HCEC 1CT (cell line): Measurements from ENCODE around the gene DUSP1.

Experiments
- DNase-seq: peaks from one replicate; pipeline ENCODE4 v3.0.0-alpha.2; 2017

DUSP1 gene

DNA sequence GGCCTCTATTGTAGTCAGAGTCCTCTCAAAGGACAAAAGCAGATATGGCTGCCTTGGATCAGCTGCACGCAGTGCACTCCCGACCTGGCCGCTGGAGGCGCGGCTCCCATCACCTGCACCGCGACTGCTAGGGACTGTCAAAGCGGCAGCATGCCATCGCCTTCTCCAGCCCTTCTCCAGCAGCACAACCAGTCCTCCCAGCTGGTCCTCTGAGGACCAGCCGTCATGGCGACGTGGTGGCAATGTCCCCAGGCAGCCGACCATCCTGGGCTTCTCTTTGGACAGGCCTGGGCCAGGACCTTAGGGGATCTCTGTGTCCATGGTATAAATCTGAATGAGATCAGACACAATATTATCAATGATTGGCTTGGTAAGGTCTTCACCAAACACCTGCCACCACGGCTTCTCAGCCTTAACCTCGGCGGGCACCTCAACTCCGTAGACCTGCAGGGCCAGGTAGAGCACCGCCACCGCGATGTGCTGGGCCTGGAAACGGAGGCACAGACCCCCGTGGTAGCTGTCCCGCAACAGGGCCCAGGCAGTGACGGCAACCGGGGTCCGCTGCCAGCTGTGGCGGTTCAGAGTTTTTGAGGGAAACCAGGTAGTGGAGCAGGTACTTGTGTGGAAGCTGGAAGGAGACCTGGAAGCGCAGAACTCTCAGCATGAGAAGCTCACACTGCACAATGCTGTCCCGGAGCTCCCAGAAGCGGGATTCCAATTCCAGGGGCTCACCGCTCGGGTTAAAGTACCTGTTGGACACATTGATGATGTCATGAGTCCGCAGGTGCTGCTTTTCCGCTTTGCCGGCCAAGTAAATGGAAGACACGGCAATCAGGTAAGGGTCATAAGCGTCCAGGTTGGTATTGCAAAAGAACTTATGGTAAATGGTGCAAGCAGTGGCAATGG, 8.5 kb downstream of the DUSP1 start:
- no peak for DNase-seq

DNA sequence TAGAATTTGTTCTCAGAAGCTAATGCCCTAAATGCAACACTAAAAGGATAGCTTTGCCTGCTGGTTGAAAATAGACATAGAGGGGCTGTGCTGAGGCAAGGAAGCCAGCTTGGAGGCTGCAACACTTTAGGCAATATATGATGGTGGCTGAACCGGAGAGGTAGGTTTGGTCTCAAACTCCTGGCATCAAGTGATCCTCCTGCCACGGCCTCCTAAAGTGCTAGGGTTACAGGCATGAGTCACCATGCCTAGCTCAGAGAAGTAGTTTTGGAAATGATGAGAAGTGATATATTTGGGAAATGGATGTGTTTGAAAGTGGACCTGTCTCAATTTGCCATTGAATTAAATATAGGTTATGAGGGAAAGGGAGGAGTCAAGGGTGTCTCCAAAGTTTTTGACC, 10.0 kb downstream of the DUSP1 start:
- DNase-seq: no peak

DNA sequence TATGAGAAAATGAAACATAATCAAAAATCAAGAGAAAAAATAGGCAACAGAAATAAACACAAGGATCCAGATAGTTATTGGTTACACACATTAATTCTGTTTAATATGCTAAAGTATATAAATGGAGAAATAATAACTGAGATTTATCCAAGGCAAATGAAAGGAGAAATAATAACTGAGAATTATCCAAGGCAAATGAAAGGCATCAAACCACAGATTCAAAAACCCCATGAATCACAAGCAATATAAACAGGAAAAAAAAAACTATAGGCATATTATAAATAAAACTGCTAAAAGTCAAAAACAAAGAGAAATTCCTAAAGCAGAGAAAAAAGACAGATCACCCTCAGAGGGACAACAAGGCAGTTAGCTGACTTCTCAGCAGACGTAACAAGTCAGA, 10.9 kb downstream of the DUSP1 start:
- no peak for DNase-seq

DNA sequence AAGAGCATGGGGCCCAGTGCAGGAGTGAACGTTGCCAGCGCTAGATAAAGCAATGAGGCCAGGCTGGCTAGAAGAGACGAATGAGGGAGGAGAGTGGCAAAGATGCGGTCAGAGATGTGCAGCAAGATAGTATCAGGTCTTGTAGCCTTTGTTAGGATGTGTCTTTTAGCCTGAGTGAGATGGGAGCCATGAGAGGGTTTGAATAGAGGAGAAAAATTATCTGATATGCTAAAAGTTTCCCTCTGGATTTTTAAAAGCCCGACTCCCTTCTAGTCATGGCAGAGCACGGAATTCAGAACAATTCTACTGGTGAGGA, 12.2 kb downstream of the DUSP1 start:
- no peak for DNase-seq

DNA sequence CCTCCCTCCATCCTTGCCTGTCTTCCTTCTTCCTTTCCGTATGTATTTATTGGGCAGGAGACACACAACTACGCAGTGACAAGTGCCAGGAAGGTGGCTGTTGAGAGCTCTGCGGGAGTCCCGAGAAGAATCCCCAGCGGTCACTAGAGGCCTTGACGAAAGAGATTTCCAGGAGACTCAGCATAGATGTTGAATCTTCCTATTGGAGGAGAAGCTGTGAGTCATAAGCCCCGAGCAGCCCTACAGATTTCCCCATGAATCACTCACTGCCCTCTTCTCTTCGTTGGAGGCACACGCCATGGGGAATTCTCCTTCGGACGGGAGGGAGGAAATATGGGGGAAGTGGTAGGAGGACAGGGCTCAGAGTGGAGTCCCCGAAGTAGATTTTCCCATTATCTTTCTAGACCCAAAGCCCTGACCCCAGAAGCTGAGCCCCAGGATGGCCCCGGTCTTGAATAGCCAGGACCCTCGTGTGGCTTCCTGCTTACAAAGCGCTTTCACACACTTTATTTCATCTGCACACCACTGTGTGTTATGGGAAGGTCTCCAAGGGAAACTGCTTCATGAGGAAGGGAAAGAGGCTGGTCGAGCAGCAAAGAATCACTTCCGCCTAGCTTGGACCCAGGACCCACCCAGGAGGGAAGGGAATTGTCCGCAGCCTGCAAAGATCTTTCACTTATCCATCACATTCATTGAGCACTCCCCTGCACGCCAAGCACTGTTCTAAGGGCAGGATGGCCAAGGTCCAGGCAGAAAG, 12.7 kb downstream of the DUSP1 start:
- DNase-seq: peak; percentile 95

DNA sequence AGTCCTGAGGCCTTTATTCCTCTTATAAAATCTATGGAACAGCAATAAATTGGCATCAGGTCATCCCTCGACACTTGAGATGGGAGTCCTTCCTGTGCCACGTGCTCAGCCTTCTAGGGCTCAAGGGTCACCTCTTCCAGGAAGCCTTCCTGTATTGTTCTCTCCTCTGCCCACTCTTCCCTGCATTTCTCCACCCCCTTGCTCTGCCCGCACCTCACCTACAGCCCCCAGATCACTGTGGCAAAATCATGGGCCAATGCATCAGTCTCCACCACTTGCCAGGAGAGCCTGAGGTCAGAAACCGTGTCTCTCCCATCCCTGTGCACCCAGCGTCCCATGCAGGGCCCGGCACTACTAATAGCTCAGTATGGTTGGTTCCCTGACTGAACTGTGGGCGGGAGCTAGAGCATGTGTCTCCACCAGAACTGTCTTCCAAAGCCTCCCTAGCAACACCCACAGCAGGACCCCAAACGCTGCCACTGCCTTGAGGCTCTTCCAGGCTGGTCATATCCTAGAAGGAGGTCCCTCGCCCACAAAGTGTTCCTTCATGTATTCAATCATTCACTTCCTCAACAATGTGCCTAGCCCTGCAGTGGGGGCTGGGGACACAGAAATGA, 13.5 kb downstream of the DUSP1 start:
- no peak for DNase-seq

DNA sequence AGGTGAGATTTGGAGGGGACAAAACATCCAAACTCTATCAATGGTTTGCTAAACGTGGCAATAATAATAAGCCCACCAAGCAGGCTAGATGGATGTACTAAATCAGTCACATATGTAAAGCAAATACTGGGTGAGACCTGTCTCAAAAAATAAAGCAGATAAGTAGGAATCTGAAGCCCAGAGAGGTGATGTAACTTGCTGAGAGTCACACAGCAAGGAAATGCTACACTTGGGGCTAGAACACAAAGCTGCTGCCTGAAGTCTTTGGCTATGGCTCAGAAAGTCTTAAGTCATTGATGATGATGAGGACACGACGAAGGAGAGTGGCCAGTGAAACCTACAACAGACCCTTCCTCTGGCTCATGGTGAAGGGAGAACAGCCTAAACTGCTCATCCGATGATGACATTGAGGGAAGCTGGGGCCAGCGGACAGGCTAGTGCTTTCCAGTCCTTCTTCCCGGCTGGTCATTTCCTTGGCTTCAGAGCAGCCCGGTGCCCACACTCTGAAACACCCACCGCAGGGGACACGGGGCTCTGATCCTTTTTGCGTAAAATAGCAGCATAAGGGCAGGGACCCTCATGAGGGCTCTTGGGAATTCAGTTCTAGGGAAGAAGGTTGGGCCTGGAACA, 14.1 kb downstream of the DUSP1 start:
- no peak for DNase-seq

DNA sequence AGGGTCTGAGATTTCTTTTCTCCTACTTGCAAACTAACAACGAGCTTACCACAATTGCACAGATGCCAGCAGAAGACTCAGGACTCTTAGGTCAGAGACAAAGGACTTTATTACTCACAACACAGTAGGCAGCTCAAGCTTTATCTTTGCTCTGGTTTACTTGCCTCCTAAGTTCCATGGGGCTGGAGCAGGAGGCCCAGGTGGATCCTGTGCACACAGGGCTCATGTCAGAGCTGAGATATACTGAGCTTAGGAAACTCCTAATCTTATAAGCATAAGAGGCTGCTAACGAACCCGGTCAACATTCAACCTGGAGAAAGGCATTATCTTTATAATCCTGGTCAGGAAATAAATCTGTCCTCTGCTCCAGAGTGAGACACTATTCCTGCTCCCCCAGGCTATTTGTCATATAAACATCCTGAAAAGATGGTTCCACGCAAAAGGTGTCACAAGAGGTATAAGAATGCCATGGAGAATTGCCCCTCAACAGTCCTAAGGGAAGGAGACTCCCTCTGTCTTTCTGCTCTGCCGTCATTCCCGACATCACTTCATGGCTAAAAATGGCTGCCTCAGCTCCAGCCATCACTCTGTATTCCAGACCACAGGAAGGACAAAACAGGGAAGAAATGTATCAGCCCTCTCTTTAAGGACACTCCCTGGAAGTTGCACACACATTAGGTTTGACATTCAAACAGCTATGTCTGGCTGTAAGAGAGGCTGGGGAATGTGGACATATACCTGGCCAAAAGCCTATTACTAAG, 16.2 kb downstream of the DUSP1 start:
- no peak for DNase-seq

DNA sequence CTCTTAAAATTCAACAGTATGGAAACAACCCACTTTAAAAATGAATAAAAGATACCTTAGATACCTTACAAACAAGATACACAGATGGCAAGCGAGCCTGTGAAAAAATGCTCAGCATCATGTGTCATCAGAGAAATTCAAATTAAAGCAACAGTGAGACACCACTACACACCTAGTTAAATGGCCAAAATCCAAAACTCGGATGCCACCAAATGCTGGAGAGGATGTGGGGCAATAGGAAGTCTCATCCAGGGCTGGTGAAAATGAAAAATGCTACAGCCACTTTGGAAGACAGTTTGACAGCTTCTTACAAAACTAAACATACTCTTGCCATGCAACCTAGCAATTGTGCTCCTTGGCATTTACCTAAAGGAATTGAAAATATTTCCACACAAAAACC, 17.9 kb downstream of the DUSP1 start:
- DNase-seq: no peak

DNA sequence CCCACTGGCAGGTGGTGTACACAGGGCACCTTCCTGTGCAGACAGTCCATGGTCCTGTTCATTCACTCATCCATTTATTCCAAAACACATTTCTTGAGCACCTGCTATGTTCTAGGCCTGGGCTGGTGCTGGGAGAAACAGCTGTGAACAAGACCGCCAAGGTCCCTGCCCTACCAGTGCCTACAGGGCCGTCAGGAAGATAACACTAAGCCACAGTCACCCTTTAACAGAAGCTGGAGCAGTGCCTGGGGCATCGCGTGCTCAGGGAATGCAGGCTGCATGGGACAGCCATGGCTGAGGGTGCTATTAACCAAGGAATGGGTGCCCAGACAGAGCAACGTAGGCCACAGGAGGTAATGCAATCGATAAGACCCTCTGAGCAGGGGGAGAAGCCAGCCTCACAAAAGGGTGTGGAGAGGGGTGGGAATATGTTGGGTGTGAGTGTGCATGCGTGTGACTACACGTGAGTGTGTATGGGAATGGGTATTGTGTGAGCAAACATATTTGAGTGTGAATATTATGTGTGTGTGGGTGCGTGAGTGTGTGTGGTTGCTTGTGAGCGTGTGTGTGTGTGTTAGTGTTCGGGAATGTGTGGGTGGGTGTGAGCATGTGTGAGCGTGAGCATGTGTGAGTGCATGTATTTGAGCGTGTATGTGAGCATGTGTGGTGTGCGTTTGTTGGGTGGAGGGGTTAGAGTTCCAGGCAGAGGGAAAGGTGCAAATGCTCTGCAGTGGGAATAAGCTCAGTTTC, 19.1 kb downstream of the DUSP1 start:
- DNase-seq: no peak

DNA sequence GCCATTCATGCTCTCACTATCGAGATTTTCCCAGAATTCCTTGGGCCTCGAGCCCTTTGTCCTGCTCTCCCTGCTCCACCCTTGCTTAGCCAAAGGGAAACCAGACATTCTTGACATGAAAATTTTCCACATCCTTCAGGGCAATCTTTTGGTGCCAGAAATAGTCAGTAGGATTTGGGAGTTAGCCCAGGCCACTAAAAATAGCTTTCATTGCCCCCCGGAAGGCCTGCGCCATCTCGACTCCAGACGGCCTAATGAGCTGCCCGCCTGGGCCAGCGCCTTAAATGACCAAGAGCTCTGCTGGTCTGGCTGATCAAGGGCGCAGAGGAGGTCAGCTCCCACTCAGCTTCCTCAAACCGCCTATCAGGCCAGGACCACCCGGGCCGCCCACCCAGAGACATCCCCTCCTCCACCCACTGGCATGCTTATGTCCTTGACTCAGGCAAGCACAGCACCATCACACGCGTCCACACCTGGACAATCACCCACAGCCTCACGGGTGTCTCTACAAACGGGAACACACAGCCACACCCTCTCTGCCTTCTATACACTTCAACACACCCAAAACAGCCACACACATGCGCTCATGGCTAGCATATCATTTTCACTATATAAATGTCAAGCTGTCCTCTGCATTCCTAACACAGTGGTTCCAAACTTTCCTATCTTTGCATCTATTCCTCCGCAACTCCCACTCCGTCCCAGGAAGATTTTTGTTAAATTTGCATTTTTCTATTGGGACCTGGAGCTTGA, 20.9 kb downstream of the DUSP1 start:
- no peak for DNase-seq

DNA sequence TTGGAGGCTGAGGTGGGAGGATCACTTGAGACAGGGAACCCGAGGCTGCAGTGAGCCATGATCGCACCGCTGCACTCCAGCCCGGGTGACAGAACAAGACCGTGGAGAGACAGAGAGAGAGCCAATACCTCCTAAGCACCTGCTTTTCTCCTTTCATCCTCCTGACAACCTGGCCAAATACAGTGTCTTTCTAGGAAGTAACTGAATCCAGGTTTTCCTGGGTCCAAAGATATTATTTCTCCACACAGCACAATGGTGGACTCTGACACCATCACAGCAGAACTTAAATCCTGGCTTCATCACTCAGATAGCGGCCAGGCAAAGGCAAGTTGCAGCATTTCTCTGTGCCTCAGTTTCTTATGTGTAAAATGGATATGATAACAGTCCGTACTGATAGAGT, 21.9 kb downstream of the DUSP1 start:
- DNase-seq: no peak

DNA sequence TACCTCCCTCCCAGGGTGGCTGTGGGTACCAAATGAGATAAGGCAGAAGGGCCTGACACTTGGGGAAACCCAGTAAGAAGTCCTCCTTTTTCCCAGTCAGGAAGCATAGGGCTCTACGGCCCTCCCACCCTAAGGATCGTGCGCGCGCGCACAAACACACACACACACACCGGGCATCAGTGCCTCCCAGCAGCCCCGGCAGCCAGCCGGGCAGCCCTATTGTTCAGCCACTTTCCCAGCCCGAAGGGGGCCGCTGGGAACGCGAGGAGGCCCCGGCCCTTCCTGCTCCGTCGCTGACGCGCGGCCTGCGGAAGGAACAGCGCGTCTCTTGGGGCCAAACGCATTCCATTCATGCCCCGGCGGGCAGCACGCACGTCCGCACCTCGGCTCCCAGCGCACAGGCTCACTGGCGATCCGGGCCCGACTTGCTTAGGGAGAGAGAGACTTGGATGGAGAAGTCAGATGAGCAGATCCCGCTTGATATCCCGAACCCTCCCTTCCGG, 22.6 kb downstream of the DUSP1 start:
- DNase-seq: no peak

DNA sequence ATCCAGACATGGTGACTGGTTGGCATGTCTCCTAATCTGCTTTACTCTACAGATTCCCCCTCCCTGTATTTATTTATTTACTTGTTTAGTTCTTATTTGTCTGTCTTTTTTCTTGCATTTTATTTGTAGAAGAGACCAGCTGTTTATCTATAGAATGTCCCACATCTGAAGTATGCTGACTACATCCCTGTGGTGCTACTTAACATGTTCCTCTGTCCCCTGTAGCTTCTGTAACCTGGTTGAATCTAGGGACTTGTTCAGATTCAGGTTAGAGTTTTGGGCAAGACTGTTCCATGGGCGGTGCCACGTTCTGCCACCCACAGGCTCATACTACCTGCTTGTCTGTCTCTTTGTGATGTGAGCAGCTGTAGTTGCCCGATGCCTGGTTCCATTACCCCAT, 23.5 kb downstream of the DUSP1 start:
- DNase-seq: no peak

DNA sequence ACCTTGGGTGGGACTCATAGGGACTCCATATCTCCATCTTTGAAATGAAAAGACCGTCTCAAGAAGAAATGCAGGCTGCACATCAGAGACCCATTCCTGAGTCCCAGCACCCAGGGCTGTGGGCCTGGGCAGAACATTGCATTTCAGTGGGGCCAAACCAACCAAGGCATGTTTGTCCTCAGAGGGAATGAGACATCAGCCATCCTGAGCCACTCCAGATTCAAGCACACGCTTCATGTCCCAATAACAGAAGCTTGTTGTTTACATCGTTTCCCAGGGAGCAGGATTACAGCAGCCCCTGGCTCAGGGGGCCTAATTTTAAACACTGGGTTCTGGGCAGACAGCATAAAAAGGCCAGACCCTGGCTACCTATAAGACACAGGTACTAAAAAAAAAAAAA, 24.3 kb downstream of the DUSP1 start:
- no peak for DNase-seq

DNA sequence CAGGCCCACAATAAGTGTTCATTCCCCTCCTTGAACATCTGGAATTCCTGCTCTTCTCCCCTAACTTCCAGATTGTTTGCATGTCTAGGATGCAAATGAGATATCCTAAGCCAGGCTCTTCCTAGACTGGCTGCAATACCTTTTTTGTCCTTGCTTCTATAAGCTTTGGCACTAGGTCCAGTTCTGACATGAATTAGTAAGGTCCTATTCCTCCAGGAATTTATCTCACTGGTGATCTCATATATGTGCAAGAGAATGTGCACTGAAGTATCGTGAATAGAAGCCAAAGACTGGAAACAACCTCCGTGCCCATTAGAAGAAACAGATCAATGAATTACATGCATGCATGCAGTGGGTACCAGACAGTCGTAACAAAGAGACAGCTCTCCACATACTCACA, 25.2 kb downstream of the DUSP1 start:
- DNase-seq: no peak

DNA sequence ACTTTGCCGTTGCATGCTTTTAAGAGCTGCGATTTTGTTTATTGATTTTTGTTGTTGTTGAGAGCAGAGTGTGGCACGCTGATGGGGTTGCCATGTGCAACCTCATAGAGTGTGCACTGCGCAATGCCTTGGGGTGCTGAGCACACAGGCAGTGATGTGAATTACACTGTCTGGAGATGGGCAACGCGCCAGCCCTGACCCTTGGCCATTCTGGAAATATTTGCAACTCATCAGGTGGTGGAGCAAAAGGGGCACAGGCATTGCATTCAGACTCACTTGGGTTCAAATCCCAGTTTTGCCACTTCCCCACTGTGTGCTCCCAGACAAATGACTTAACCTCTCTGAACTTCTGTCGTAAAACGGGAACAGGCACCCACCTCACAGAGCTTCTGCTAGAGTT, 25.6 kb downstream of the DUSP1 start:
- DNase-seq: no peak

DNA sequence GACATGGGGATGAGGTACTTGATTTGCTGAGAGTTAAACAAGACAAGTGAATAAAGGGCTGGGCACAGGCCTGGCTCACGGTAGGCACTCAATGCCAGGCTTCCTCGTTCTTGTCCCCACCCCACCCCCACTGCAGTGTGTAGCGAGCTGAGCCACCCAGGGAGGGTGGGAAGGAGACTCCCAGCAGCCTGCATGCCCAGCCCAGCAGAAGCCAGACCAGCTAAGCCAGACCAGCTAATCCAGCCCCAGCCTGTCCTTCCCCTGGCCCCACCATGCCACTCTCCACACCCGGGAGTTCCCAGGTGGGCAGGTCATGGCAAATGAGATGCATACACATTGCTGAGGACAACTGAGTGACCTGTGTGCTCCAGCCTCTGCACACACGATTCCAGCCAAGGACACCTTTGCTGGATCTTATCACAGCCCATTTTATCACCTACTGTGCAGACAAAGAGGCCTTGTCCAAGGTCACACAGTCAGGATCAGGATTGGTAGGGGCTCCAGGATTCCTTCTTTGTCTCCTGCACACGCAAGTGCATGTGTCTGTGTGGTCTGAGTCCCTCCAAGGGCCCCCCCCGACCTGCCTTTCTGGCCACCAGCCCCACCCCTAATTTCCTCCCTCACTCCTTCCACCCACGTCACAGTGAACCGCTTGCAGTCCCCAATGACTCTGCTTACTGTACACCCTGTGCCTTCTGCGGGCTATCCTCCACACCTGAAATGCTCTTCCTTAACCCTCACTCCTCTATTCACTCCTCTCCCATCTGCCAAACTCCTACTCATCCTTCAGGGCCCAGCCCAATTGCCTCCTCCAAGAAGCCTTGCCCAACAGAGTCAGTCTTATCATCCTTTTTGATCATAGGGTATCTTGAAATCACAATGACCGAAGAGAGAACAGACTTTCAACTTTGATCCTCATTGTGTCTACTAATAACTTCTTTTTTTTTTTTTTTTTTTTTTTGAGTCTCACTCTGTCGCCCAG, 26.6 kb downstream of the DUSP1 start:
- no peak for DNase-seq

DNA sequence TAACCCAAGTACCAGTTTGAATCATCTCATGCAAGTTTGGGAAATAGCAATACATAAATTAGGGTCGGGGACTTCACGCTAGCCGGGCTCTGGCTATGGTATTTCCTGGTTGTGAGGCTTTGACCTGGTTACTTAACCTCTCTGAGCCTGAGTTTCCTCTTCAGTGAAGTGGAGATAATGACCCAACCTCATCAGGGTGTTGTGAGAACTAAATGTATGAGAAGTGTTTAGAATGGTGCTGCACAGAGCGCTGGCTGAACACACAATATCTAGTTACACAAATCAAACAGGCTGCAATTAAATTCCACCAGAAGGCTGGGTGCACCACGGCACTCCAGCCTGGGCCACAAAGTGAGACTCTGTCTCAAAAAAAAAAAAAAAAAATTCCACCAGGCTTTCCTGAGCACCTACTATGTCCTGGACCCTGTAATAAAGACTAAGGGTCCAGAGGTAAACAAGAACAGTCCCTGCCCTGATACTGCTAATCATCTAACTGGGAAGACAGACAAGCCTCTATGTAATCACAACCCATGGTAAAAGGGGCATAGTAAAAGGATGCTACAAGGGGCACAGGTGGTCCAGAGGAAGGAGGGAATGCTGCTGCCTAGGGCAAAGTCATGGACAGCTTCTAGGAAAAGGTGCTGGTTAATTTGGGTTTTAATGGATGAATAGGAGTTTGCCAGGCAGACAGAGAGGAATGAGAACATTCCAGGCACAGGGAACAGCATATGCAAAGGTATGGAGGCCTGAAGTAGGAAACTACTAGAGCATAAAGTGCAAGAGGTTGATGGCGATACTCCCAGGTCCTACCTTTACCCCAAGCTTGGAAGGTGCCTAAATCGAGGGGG, 27.7 kb downstream of the DUSP1 start:
- DNase-seq: no peak
